Parathyroid adenoma (tissue), 2 donors: Measurements from ENCODE around the gene RNF214.

ENCODE experiments used
- H2AFZ ChIP-seq: fragments of 300-600 bp; sonication (generic); one replicate; pipeline ENCODE4 v1.7.0; 2017; ENCODE audit warnings: antibody characterized with exemption, mild to moderate bottlenecking
- H3K27ac ChIP-seq: fragments of 300-600 bp; sonication (generic); one replicate; pipeline ENCODE4 v1.7.0; 2017
- H3K27me3 ChIP-seq: fragments of 300-600 bp; sonication (generic); one replicate; pipeline ENCODE4 v1.7.0; 2017; ENCODE audit warnings: low read length; ENCODE audit not compliant: control insufficient read depth, insufficient read depth
- H3K36me3 ChIP-seq: fragments of 300-600 bp; sonication (generic); one replicate; pipeline ENCODE4 v1.7.0; 2017; ENCODE audit warnings: low read length; ENCODE audit not compliant: control insufficient read depth, insufficient read depth
- H3K4me1 ChIP-seq: fragments of 300-600 bp; sonication (generic); one replicate; pipeline ENCODE4 v1.7.0; 2017; ENCODE audit warnings: control low read depth
- H3K4me2 ChIP-seq: fragments of 300-600 bp; sonication (generic); one replicate; pipeline ENCODE4 v1.7.0; 2017; ENCODE audit warnings: low read length
- H3K4me3 ChIP-seq: fragments of 300-600 bp; sonication (generic); one replicate; pipeline ENCODE4 v1.7.0; 2017; ENCODE audit warnings: low read depth, low read length
- H3K79me2 ChIP-seq: fragments of 300-600 bp; sonication (generic); one replicate; pipeline ENCODE4 v1.7.0; 2017; ENCODE audit warnings: control low read depth
- H3K9ac ChIP-seq: fragments of 300-600 bp; sonication (generic); one replicate; pipeline ENCODE4 v1.7.0; 2017; ENCODE audit warnings: mild to moderate bottlenecking
- H3K9me3 ChIP-seq: fragments of 300-600 bp; sonication (generic); one replicate; pipeline ENCODE4 v1.7.0; 2017; ENCODE audit warnings: low read length; ENCODE audit not compliant: control insufficient read depth
- CTCF ChIP-seq: fragments of 300-600 bp; sonication (generic); IDR thresholded peaks from one replicate; pipeline ENCODE4 v1.7.0; 2017; ENCODE audit warnings: antibody characterized with exemption, mild to moderate bottlenecking
- donor health status: primary hyperparathyroidism.

The RNF214 gene

DNA sequence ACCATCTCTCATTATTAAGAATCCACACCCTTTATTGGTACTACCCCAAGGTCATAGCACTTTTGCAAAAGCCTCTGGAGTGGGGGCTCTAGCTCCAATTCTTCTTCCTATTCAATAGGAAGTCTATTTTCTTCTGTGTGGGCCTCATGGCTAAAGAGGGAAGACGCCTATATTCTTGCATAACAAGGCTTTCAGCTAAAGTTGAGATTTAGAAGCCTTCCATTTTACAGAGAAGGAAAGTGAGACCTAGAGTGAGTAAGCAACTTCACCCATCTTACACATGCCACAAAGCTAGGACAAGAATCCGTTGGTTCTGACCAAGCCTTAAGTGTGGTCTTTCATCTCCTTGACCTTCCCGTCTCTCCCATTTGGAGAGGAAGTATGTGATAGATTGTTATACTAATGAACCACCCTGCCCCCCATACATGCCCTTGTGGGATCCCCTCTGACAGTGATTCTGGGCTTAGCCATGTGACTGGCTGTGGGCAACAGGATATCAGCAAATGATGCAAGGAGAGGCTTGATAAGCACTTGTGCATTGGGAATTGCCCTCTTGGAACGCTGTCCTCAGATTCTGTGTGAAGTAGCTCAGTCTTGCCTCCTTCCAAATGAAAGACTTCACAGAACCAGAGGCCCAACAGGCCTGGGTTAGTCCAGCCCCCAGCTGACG, 71.3 kb downstream of the RNF214 start:
- Histone ChIP-seq H2AFZ (no peak overlapping the region), H3K27me3 (no peaks in the 10 kb centered on the region), H3K4me1 (no peaks in the 10 kb centered on the region), H3K36me3 (no peaks in the 10 kb centered on the region), H3K79me2 (no peaks in the 10 kb centered on the region), H3K9me3 (no peaks in the 10 kb centered on the region), H3K4me2 (no peak overlapping the region), H3K27ac (no peak overlapping the region), H3K4me3 (no peak overlapping the region), H3K9ac (no peak overlapping the region)
- TF ChIP-seq CTCF, result no peak

DNA sequence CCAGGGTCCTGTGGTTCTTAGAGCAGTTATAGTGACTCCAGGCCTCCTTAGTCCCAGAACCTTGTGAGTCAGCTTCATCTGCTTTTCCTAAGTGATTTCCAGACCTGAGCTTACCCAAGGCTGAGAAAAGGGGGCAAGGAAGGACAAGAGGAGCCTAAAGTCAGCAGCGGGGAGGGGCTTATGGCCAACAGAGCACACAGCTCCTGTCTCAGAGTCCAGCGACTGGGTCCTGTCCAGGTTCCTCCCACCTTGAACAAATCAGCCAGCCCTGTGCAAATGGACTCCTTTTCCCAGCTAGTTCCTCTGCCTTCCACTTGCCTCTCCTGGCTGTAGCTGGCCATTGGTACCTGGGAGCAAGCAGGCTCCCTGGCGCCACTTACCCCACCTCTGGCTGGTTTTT, 72.7 kb downstream of the RNF214 start:
- TF ChIP-seq CTCF, result no peak
- Histone ChIP-seq H3K4me1 (no peaks in the 10 kb centered on the region), H3K27ac (no peak overlapping the region), H3K79me2 (no peaks in the 10 kb centered on the region), H3K27me3 (no peaks in the 10 kb centered on the region), H3K9ac (no peak overlapping the region), H3K4me3 (no peak overlapping the region), H3K4me2 (no peak overlapping the region), H3K9me3 (no peaks in the 10 kb centered on the region), H3K36me3 (no peaks in the 10 kb centered on the region), H2AFZ (no peak overlapping the region)

DNA sequence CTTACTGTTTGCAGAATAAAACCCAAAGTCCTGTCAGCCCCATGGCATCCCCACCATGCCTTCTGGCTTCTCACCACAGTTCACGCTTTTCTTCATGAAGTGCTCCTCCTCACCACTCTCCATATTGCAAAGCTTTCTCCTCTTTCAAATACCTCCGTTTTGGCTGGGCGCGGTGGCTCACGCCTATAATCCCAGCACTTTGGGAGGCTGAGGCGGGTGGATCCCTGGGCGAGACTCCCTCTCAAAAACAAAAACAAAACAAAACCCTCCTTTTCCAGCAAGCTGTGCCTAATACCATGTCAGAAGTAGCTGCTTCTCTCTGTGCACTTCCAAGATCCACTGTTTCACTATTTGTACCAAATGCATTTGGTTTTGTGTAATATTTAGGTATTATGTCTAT, 76.8 kb downstream of the RNF214 start:
- H2AFZ ChIP-seq, result no peak overlapping the region
- H3K4me2 ChIP-seq, result no peak overlapping the region
- no peaks in the 10 kb centered on the region for H3K79me2 ChIP-seq
- no peaks in the 10 kb centered on the region for H3K27me3 ChIP-seq
- H3K4me3 ChIP-seq, result no peak overlapping the region
- no peaks in the 10 kb centered on the region for H3K9me3 ChIP-seq
- H3K9ac ChIP-seq, result no peak overlapping the region
- no peaks in the 10 kb centered on the region for H3K4me1 ChIP-seq
- no peaks in the 10 kb centered on the region for H3K36me3 ChIP-seq
- TF ChIP-seq CTCF, result no peak
- H3K27ac ChIP-seq, result no peak overlapping the region

DNA sequence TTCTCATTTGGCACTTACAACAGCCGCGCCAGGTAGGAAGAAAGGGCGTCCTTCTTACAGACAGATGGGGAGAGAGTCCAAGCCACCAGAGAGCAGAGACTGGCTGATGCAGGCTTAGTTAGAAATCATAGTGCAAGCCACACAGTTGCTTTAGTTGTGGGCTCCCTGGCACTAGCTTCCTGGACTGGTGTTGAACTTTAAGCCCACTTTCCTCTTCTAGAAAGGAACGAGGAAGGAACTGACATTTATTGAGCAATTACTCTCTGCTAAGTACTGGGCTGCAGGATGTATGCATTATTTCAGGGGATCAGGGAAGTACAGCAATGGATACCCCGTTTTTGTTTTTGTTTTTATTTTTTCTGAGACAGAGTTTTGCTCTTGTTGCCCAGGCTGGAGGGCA, 80.6 kb downstream of the RNF214 start:
- H3K27ac ChIP-seq, result no peak overlapping the region
- no peaks in the 10 kb centered on the region for H3K9me3 ChIP-seq
- peaks cover 6% of the 10 kb centered on the region for H3K4me1 ChIP-seq
- no peaks in the 10 kb centered on the region for H3K36me3 ChIP-seq
- no peaks in the 10 kb centered on the region for H3K27me3 ChIP-seq
- H3K79me2 ChIP-seq, result no peaks in the 10 kb centered on the region
- H2AFZ ChIP-seq, result no peak overlapping the region
- H3K4me3 ChIP-seq, result no peak overlapping the region
- no peak overlapping the region for H3K9ac ChIP-seq
- TF ChIP-seq CTCF, result no peak
- no peak overlapping the region for H3K4me2 ChIP-seq
